GM12892 (cell line): Measurements from ENCODE around the gene SH2B2.

ENCODE experiments used
- DNase-seq: peaks from one replicate; pipeline ENCODE4 v3.0.0; 2011; ENCODE audit not compliant: insufficient read length
- FAIRE-seq: peaks from 2 replicates; lab custom pipeline; 2011; peaks lifted over from hg19 to GRCh38; lab: Jason Lieb, UNC
- POLR2A ChIP-seq: IDR thresholded peaks from 2 replicates; pipeline ENCODE4 v1.6.1; 2011; ENCODE audit warnings: low read depth, low read length, control low read depth
- POLR2AphosphoS5 ChIP-seq: IDR thresholded peaks from 2 replicates; pipeline ENCODE4 v1.6.1; 2011; ENCODE audit warnings: low read depth, low read length, control low read depth
- TAF1 ChIP-seq: IDR thresholded peaks from 2 replicates; pipeline ENCODE4 v1.6.1; 2011; ENCODE audit warnings: low read depth, mild to moderate bottlenecking, control low read depth, low read length, borderline replicate concordance

Gene SH2B2

DNA sequence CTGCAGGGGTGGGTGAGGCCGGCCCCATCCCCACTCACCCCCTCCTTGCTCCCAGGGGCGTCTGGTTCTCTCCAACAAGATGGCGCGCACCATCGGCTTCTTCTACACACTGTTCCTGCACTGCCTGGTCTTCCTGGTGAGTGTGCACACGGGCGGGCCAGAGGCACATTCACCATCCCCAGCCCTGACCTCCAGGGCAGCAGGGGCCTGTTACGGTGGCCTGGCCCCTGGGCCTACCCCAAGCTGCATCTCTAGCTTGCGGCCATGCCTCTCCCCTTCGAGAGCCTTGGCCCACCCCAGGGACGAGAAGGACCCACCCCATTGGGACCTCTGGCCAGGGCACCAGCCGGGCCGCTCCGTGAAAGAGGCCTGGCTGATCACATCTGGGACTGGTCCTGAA, 4.9 kb upstream of the SH2B2 start:
- FAIRE-seq: no peak
- DNase-seq: no peak
- TF ChIP-seq TAF1 (no peak), POLR2A (no peak), POLR2AphosphoS5 (no peak)

GRCh38 chr7:102282465-102283362, 4.0 kb upstream of the SH2B2 start:
- DNase-seq: no peak
- FAIRE-seq: no peak
- no peak for TF ChIP-seq TAF1

DNA sequence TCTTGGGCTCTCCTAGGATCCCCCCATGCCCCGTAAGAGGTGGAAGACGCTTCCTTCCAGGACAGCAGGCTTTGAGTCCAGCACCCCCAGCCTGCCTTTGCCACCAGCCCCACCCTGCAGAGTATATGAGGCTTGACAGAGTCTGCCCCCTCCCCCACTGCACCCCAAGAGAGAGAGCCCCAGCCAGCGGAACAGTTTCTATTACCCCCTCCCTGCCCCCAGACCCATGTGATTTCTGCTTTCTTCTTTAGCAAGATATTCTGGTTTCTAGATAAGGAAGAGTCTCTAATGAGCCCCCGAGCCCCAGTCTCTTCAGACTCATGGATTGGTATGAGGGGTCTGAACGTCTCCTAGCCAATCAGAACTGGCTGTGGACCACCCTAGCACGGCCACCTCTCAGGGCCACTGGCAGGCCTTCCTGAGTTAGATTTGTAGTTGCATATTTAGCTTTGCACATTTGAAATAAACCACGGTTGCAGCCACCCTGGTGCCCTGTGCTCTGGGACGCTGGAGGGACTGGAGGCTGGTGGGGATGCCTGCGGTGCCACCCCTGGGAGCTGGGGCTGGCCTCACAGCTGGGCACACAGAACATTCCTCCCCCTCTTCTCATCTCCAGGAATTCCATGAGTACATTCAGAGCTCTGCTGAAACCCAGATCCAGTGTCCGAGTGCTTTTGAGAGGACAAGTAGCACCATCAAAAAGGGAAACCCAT, 3.0 kb upstream of the SH2B2 start:
- peak; percentile 77 for FAIRE-seq
- DNase-seq: no peak
- TF ChIP-seq POLR2A (no peak), TAF1 (no peak), POLR2AphosphoS5 (no peak)

GRCh38 chr7:102284399-102284798, 2.3 kb upstream of the SH2B2 start:
- TF ChIP-seq TAF1: no peak
- TF ChIP-seq POLR2A: no peak
- no peak for TF ChIP-seq POLR2AphosphoS5
- DNase-seq: no peak
- FAIRE-seq: peak; percentile 81

DNA sequence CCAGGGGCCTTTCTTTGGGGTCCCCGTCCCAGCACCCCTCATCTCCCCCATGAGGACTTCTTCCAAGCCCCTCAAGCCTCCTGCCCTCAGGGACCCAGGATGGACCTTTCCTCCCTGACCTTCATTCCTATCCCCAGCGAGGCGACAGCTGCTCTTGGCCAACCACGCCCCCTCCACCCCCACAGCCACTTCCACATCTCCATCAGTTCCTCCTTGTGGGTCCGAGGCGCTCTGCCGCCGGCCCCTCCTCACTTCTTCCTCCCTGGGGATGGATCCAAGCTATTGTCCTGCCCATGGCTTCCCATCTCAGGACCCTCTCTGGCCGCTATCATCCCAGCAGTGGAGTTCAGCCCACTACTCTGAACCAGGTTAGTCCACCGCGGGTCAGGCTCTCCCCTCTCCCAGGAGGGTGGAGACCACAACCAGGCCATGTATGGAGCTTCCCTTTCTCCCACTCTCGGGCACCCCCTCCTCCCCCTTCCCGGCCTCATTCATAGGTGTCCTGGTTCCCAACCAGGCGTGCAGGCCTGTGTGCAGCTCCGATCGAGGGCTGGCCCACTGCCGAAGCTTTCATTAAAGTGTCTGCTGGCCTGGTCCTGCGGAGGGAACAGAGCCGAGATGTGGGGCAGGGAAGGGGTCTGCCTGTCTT, 1.7 kb upstream of the SH2B2 start:
- FAIRE-seq (peak; percentile 38), DNase-seq (no peak)
- TF ChIP-seq POLR2A (no peak), TAF1 (no peak), POLR2AphosphoS5 (no peak)

DNA sequence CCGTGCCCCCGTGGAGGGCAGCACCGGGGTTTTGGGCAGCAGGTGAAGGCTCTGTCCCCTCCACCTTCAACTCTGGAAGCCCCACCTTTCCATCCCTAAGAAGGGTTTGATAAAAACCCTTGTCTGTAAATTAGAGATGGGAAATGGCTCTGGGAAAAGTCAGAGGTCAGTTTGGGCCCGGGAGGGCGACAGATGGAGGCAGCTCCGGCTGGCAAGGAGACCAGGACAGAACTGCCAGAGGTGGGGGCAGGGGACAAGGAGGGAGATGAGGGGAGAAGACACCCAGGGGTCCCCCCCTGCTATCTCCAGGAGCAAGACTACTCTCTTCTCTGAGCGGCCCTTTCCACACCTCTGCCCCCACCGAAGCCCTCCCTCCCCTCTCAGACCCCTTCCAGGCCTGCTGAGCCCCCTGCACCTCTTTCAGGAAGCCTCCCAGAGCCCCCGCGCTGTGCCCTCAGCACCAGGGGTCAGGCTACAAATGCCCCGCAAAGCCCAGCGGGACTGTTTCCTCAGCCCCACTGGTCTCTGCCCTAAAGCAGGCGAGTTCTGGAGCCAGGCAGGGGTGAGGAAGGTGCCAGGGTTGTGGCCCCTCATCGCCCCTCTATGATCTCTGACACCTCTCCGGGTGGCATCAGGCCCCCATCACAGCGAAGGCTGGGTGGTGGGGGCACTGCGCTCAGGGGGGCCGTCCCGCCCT, 980 bp upstream of the SH2B2 start:
- DNase-seq (no peak), FAIRE-seq (no peak)
- TF ChIP-seq TAF1 (no peak), POLR2AphosphoS5 (no peak), POLR2A (no peak)

GRCh38 chr7:102287111-102287980, 678 bp downstream of the SH2B2 start:
- DNase-seq: no peak
- FAIRE-seq: peak; percentile 72

GRCh38 chr7:102287981-102288278, 1.3 kb downstream of the SH2B2 start:
- FAIRE-seq (no peak), DNase-seq (no peak)
- TF ChIP-seq TAF1: no peak
- no peak for TF ChIP-seq POLR2AphosphoS5
- TF ChIP-seq POLR2A: no peak

More at GRCh38 chr7:102287111-102287980, 678 bp downstream of the SH2B2 start:
- TF ChIP-seq POLR2AphosphoS5 (no peak), POLR2A (no peak), TAF1 (no peak)

GRCh38 chr7:102288285-102288930, 1.7 kb downstream of the SH2B2 start:
- no peak for TF ChIP-seq POLR2AphosphoS5
- no peak for TF ChIP-seq TAF1
- no peak for TF ChIP-seq POLR2A
- peak; percentile 9 for FAIRE-seq

DNA sequence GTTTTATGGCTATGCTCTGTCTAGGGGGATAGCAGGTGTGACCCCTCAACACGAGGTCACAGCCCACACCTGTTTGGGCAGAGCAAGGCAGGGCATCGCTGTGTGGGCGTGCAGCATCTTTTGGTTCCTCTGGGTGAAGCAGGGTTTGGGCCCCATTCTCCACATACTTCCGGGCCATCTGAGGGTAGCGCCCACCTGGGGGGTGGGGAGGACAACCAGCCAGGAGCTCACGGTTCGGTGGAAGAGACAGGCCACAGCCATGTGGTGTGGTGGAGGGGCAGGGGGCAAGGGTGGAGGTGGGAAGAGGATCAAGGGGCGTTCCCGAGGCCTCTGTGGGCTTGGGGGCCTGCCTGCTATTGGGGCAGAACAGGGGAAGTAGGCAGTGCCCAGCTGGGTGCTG, 2.4 kb downstream of the SH2B2 start:
- FAIRE-seq: peak; percentile 65
- no peak for DNase-seq
- peak; percentile 29; the same call in 1 of the 2 replicates for TF ChIP-seq POLR2A
- TF ChIP-seq TAF1: no peak
- TF ChIP-seq POLR2AphosphoS5: 0 out of 2 replicates have a peak, but pooled peaks have one; percentile 24

More at GRCh38 chr7:102288285-102288930, 1.7 kb downstream of the SH2B2 start:
- DNase-seq: no peak
